HCT116 (cell line): ENCODE data around the gene RNF10. TPM values are rescaled to one million over a fixed set of nuclear protein-coding genes. Genes with fewer than 3 reads are reported as not detected.
A peak's percentile ranks its signal among the peaks of the same experiment; 100 is the strongest.

Source experiments
- ATAC-seq: fragments of 200-7000 bp; cut with Tn5 transposase; 2 replicates; pipeline ENCODE4 v1.9.1; 2020; ENCODE audit warnings: mild to moderate bottlenecking, moderate library complexity
- BruUV-seq: library from RNA; stranded (reverse); fragments of 400-500 nt; replicated peaks from 2 replicates; lab custom pipeline; 2021; lab: Mats Ljungman, UMichigan
- CTCF ChIA-PET: fragments of 300-600 bp; sonication (Branson Sonifier 250); formaldehyde crosslinking; loops from one replicate; lab custom pipeline; 2021; ENCODE audit warnings: antibody characterized with exemption; lab: Charles Lee
- POLR2A ChIA-PET: fragments of 300-600, 350-600 bp; sonication (Branson Sonifier 250); formaldehyde crosslinking; loops from one replicate; lab custom pipeline; 2021; ENCODE audit warnings: antibody characterized with exemption; lab: Charles Lee
- RAD21 ChIA-PET, 2 experiments: fragments of 300-600 bp; sonication (Branson Sonifier 250); formaldehyde crosslinking; loops; one replicate each; lab custom pipeline; 2023; ENCODE audit warnings: low total read pairs in 2 of 2; ENCODE audit not compliant: uncharacterized antibody in 2 of 2, unreplicated experiment in 2 of 2, low non-redundant PET in 1 of 2; lab: Charles Lee
- DNase-seq: peaks from one replicate; pipeline ENCODE4 v3.0.0-alpha.2; 2010; ENCODE audit warnings: low read depth, low spot score
- H2AFZ ChIP-seq: fragments of 200-600 bp; shearing (Covaris generic), sonication (generic); 2 replicates; pipeline ENCODE4 v1.6.1; 2017; ENCODE audit warnings: low read depth, mixed run types, mixed read lengths, antibody characterized with exemption, low read length; ENCODE audit not compliant: poor library complexity, severe bottlenecking
- H3K27ac ChIP-seq: 2 replicates; pipeline ENCODE4 v1.5.1; 2012; ENCODE audit warnings: low read depth, low read length
- H3K27me3 ChIP-seq: fragments of 200-600 bp; sonication (generic); 2 replicates; pipeline ENCODE4 v1.6.1; 2016; ENCODE audit warnings: mixed run types, low read length, mixed read lengths; ENCODE audit not compliant: insufficient read depth
- H3K36me3 ChIP-seq, 2 experiments: fragments of 200-500 bp in 1 of 2; fragments of 200-600 bp in 1 of 2; sonication (Bioruptor generic) in 1 of 2; sonication (generic) in 1 of 2; 2 replicates each; pipeline versions ENCODE4 v1.5.1 to v1.6.1; 2014 to 2016; ENCODE audit warnings: low read length in 2 of 2, inconsistent platforms in 1 of 2, mixed read lengths in 1 of 2, mixed run types in 1 of 2; ENCODE audit not compliant: insufficient read depth in 2 of 2, control insufficient read depth in 1 of 2
- H3K4me1 ChIP-seq, 2 experiments: fragments of 200-600 bp in 1 of 2; sonication (generic) in 1 of 2; 2 replicates each; pipeline versions ENCODE4 v1.5.1 to v1.6.1; 2012 to 2017; ENCODE audit warnings: low read length in 2 of 2, inconsistent platforms in 1 of 2, mild to moderate bottlenecking in 1 of 2, mixed read lengths in 1 of 2, mixed run types in 1 of 2, moderate library complexity in 1 of 2; ENCODE audit not compliant: insufficient read depth in 2 of 2, control insufficient read depth in 1 of 2
- H3K4me2 ChIP-seq: fragments of 200-600 bp; sonication (generic); 2 replicates; pipeline ENCODE4 v1.6.1; 2017; ENCODE audit warnings: mixed run types, low read length, mixed read lengths
- H3K4me3 ChIP-seq, 2 experiments: fragments of 200-600 bp in 1 of 2; sonication (generic) in 1 of 2; replicated peaks in 1 of 2; 2 replicates each; pipeline ENCODE4 v1.5.1; 2011 to 2016; ENCODE audit warnings: low read length in 2 of 2, control low read depth in 1 of 2, low read depth in 1 of 2, mild to moderate bottlenecking in 1 of 2, mixed read lengths in 1 of 2, mixed run types in 1 of 2
- H3K79me2 ChIP-seq: fragments of 200-600 bp; sonication (generic); 2 replicates; pipeline ENCODE4 v1.6.1; 2017; ENCODE audit warnings: mild to moderate bottlenecking, mixed run types, low read length, moderate library complexity, mixed read lengths; ENCODE audit not compliant: insufficient read depth
- H3K9ac ChIP-seq: fragments of 200-600 bp; sonication (generic); 2 replicates; pipeline ENCODE4 v1.6.1; 2016; ENCODE audit warnings: low read length, mixed read lengths
- H3K9me2 ChIP-seq: fragments of 200-600 bp; sonication (generic), shearing (Covaris generic); 2 replicates; pipeline ENCODE4 v1.6.1; 2017; ENCODE audit warnings: mixed run types, mild to moderate bottlenecking, moderate library complexity; ENCODE audit not compliant: insufficient read depth
- H3K9me3 ChIP-seq, 2 experiments: fragments of 200-500 bp in 1 of 2; fragments of 200-600 bp in 1 of 2; sonication (Bioruptor generic) in 1 of 2; sonication (generic) in 1 of 2; 2 replicates each; pipeline ENCODE4 v1.6.1; 2014 to 2017; ENCODE audit warnings: low read length in 2 of 2, mixed read lengths in 2 of 2, inconsistent platforms in 1 of 2, low read depth in 1 of 2, mild to moderate bottlenecking in 1 of 2, mixed run types in 1 of 2, moderate library complexity in 1 of 2; ENCODE audit not compliant: control insufficient read depth in 1 of 2, insufficient read depth in 1 of 2
- H4K20me1 ChIP-seq: fragments of 200-600 bp; sonication (generic), shearing (Covaris generic); 2 replicates; pipeline ENCODE4 v1.6.1; 2017; ENCODE audit warnings: mixed run types, mild to moderate bottlenecking, moderate library complexity; ENCODE audit not compliant: insufficient read depth
- CEBPB ChIP-seq: IDR thresholded peaks from 2 replicates; pipeline ENCODE4 v1.6.1; 2012; ENCODE audit warnings: low read depth
- CTCF ChIP-seq, 3 experiments: fragments of 200-600 bp in 1 of 3; sonication (generic) in 1 of 3; IDR thresholded peaks in 2 of 3; conservative IDR thresholded peaks in 1 of 3; 2 replicates each; pipeline ENCODE4 v1.5.1; 2012 to 2017; ENCODE audit warnings: low read depth in 2 of 3, low read length in 2 of 3, antibody characterized with exemption in 1 of 3, borderline replicate concordance in 1 of 3, control low read depth in 1 of 3, mild to moderate bottlenecking in 1 of 3, mixed read lengths in 1 of 3, mixed run types in 1 of 3, moderate library complexity in 1 of 3; ENCODE audit not compliant: insufficient read depth in 1 of 3
- EGR1 ChIP-seq: IDR thresholded peaks from 2 replicates; pipeline ENCODE4 v1.6.1; 2012; ENCODE audit warnings: low read depth
- RAD21 ChIP-seq: IDR thresholded peaks from 2 replicates; pipeline ENCODE4 v1.6.1; 2012; ENCODE audit warnings: low read depth, mild to moderate bottlenecking
- SIN3A ChIP-seq: IDR thresholded peaks from 2 replicates; pipeline ENCODE4 v1.6.1; 2012; ENCODE audit warnings: low read depth
- TCF7L2 ChIP-seq: IDR thresholded peaks from 2 replicates; pipeline ENCODE4 v1.7.0; 2011; ENCODE audit warnings: borderline replicate concordance, inconsistent platforms; ENCODE audit not compliant: insufficient read depth, insufficient read length; ENCODE audit errors: extremely low read depth
- intact Hi-C: fragments of 100-400 bp; cut with micrococcal nuclease; formaldehyde crosslinking; loops from 2 replicates; pipeline ENCODE4 v1.10.0; 2022
- total RNA-seq: library from RNA; stranded (reverse); gene quantifications from one replicate; pipeline ENCODE4 v1.2.1, GENCODE V29; 2021; ENCODE audit not compliant: unreplicated experiment

RNF10 gene
- total RNA-seq, 1 experiment from 2014 or later, result 141 TPM

GRCh38 chr12:120496413-120497340 lies 37.5 kb upstream of the RNF10 start:
- Histone ChIP-seq H3K27me3 (no peaks in the 10 kb centered on the region), H3K4me3 (peak overlapping the region; percentile 93), H4K20me1 (peaks cover 3% of the 10 kb centered on the region; the same call in 1 of the 2 replicates), H3K4me2 (peak overlapping the region; percentile 85), H3K79me2 (peaks cover 31% of the 10 kb centered on the region), H3K9ac (peak overlapping the region; percentile 81), H2AFZ (no peak overlapping the region), H3K9me2 (no peaks in the 10 kb centered on the region), H3K27ac (peak overlapping the region; percentile 92), H3K36me3 (peaks cover 10 to 16% of the 10 kb centered on the region in 2 experiments; a peak in 2 of 4 replicates), H3K9me3 (no peaks in the 10 kb centered on the region), H3K4me1 (peaks cover 9 to 16% of the 10 kb centered on the region in 2 experiments; a peak in 2 of 4 replicates)
- CTCF ChIA-PET, result interaction anchor here (1.3 kb wide), 1 partner anchor 25 kb away, joined by 3 read pairs; no protein-coding TSS in a partner anchor
- intact Hi-C loops, result no loop called here
- DNase-seq (no peak), ATAC-seq (peak; percentile 38)
- peak in 1 of 3 experiments; percentile 29; a peak in 1 of 6 replicates for TF ChIP-seq CTCF (IDR thresholded peaks at IDR 0.05 in 2 of 3, conservative IDR thresholded peaks at IDR 0.05 in 1 of 3; ENCODE audit: borderline replicate concordance in 1 of 3, insufficient read depth in 1 of 3, low read depth in 2 of 3, low read length in 2 of 3)
- TF ChIP-seq TCF7L2, result no peak
- no peak for TF ChIP-seq CEBPB
- peak; percentile 85 for TF ChIP-seq EGR1
- 0 out of 2 replicates have a peak, but pooled peaks have one; percentile 25 for TF ChIP-seq SIN3A
- peak; percentile 42 for TF ChIP-seq RAD21
- RAD21 ChIA-PET, result no interaction called here
- POLR2A ChIA-PET, result interaction anchor here (0.6 to 2.2 kb wide), 16 partner anchors 9 to 1903 kb away, joined by 3 to 18 read pairs (median 4); partner anchors contain the start of genes COQ5, RNU4-1, RNU4-2 and SRSF9
- BruUV-seq, result no TSS peak
